ENCODE data around the gene HLA-DQA1. TPM values are rescaled to one million over a fixed set of nuclear protein-coding genes. Genes with fewer than 3 reads are reported as not detected.
"Not testable (repeated sequence)": the region's sequence is repeated elsewhere in the genome, so short reads cannot be mapped to it uniquely, and the experiment has no call there.

HLA-DQA1 gene
- total RNA-seq, 1 donor from 2014 or later = 5.2 TPM

- intact Hi-C loops (cut with DNase I) = no loop called here
- no peak for DNase-seq (ENCODE audit: low spot score)
Observed at GRCh38 chr6:32655203-32655710, 18.1 kb downstream of the HLA-DQA1 start.

DNA sequence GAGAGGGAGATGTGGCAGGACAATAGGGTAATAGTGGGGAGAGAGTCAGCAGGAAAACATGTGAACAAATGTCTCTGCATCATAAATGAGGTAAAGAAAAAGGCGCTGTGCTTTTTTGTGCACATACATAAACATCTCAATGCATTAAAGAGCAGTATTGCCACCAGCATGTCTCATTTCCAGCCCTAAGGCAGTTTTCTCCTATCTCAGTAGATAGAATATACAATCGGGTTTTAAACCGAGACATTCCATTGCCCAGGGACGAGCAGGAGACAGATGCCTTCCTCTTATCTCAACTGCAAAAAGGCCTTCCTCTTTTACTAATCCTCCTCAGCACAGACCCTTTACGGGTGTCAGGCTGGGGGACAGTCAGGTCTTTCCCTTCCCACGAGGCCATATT is 20.1 kb downstream of the HLA-DQA1 start:
- intact Hi-C loops (cut with DNase I); DNase-seq (ENCODE audit: low spot score): not testable (repeated sequence)

- intact Hi-C loops (cut with DNase I) = not testable (repeated sequence)
Observed at GRCh38 chr6:32657819-32658218, 20.6 kb downstream of the HLA-DQA1 start.

GRCh38 chr6:32658268-32658897 is 21.2 kb downstream of the HLA-DQA1 start:
- DNase-seq (ENCODE audit: low spot score) = no peak
- intact Hi-C loops (cut with DNase I) = no loop called here

More at GRCh38 chr6:32657819-32658218, 20.6 kb downstream of the HLA-DQA1 start:
- DNase-seq (ENCODE audit: low spot score) = not testable (repeated sequence)

- no peak for DNase-seq (ENCODE audit: low spot score)
- intact Hi-C loops (cut with DNase I) = no loop called here
Observed at GRCh38 chr6:32659856-32660595, 22.8 kb downstream of the HLA-DQA1 start.

- intact Hi-C loops (cut with DNase I) = no loop called here
- no peak for DNase-seq (ENCODE audit: low spot score)
Observed at GRCh38 chr6:32662099-32662498, 24.9 kb downstream of the HLA-DQA1 start.

DNA sequence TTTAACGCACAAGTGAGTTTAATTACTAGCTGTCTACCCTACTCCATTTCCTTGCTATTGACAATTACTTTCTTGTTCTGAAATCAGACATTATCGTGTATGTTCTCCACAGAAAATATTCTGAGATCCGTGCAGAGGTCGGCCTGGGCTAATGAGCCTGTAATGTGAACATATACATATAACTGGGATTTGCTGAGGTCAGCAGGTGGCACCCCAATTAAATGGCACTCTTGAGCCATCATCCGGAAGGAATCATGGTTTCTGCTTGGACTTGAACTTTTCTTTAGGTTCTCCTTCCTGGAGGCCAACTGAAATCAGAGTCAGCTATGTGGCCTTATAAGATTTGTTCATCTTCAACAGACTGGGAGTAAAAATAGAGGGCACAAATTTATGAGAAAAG is 25.6 kb downstream of the HLA-DQA1 start:
- intact Hi-C loops (cut with DNase I) = no loop called here
- no peak for DNase-seq (ENCODE audit: low spot score)

DNA sequence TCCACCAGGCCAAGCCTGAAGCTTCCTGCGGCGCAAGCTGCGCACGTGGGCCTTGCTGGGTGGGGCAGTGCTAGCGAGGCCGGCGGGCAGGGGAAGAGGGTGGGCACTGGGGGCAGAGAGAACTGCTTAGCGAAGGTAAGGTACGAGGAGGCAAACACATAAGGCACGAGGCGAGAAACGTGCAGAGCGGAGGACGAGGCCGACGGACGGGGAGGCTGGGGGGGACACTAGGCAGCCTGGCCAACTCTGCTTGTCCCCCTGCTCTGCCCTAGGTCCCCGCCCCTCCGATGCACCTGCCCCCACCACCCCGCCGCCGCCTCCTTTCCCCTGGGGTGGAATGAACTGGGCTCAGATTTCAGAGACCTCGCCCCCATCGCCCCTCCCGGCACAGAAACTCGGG is 27.1 kb downstream of the HLA-DQA1 start:
- intact Hi-C loops (cut with DNase I) = no loop called here
- DNase-seq (ENCODE audit: low spot score) = no peak

- no peak for DNase-seq (ENCODE audit: low spot score)
- intact Hi-C loops (cut with DNase I) = no loop called here
Observed at GRCh38 chr6:32664827-32665362, 27.7 kb downstream of the HLA-DQA1 start.

DNA sequence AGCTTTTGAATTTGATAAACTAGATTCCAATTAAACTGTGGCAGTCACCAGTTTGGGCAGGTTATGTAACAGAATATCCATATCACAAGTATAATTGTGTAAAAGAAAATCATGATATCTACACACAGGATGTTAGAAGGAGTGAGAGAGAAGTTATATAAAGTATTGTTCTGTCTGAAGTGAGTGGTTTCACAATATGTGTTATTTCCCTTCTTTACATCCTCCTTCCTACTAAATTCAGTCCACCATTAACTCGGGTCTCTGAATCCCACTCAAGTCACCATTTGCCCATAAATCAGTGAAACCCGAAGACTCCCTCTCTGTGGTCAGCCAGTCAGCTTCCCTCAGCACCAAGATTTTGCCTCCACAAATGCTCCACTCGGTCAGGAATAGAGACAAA is 28.5 kb downstream of the HLA-DQA1 start:
- intact Hi-C loops (cut with DNase I) = no loop called here
- DNase-seq (ENCODE audit: low spot score) = no peak

DNA sequence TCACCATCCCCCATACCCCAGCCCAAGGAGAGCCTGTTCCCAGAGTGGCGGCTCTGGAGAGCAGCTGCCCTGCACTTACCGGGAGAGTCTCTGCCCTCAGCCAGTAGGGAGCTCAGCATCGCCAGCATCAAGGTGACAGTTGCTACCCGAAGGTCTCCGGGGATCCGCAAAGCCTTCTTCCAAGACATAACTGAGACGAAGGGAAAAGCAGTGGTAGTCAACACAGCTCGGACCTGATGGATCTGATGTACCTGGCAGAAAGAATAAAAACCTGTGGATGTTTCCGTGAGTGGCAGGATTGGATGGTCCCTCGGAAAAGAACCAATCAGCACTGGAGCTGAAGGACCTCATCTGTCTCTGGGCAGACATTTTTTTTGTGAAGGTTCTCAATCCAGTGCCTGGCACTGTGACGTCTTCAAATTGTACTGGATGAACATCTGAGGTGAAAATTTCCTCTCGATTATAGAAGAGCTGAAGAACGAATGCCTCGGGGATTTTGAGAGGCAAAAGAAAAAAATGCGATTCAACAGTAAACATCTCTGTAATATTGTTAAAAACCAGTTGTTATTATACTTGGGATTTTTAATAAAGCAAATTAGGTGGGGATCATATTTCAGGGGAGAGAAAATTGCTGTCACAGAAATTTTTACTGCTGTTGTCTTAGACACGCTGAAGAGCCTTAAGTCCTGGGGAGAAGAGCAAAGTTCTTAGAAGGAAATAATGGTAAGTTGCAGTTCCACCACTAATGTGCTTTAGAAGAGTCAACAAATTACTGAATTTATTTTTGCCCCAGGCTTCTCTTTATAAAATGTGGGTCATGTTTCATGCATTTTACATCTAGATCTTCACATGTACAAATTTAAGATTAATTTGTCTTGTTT is 29.5 kb downstream of the HLA-DQA1 start, which contains the start of gene HLA-DQB1:
HLA-DQB1 (minus strand) TSS at position 238 of the 881 bp plus-strand sequence; CDS start at position 188, 50 bp downstream.
- intact Hi-C loops (cut with DNase I) = no loop called here
- DNase-seq (ENCODE audit: low spot score) = no peak

- intact Hi-C loops (cut with DNase I) = no loop called here
- DNase-seq (ENCODE audit: low spot score) = no peak
Observed at GRCh38 chr6:32668226-32668747, 31.1 kb downstream of the HLA-DQA1 start.

DNA sequence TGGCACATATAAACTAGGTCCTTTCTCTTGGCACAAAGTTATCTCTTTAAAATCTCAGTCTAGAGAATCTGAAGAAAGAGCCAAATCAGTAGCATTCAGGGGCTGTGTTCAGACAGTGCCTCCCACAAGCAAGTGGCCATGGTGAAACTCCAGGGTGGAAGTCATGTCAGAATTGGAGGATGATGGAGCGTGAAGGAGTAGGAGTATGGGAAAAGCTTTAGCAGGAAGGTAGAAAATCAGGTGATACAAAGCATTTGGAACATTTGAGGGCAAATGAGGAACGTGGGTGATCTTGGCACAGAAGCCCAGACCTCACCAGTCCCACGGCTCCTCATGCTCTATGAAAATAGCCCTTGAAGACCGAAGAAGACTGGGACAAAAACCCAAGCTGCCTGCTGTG is 32.0 kb downstream of the HLA-DQA1 start:
- intact Hi-C loops (cut with DNase I) = no loop called here
- no peak for DNase-seq (ENCODE audit: low spot score)

DNA sequence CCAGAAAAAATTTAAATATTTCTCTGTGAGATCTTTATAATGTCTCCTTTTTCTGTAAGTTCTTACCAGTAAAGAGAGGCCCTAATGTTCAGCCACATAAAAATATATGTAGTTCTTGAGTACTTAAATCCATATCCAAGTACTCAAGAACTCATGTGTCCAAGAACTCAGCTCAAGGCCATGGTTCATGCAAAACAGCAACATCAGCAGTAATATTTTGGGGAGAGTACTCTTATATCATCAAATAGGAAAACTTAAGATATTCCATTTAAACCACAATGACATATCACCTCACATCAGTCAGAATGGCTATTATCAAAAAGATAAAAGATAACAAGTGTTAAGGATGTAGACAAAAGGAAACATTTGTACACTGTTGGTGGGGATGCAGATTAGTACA is 32.7 kb downstream of the HLA-DQA1 start:
- DNase-seq (ENCODE audit: low spot score) = no peak
- intact Hi-C loops (cut with DNase I) = no loop called here

DNA sequence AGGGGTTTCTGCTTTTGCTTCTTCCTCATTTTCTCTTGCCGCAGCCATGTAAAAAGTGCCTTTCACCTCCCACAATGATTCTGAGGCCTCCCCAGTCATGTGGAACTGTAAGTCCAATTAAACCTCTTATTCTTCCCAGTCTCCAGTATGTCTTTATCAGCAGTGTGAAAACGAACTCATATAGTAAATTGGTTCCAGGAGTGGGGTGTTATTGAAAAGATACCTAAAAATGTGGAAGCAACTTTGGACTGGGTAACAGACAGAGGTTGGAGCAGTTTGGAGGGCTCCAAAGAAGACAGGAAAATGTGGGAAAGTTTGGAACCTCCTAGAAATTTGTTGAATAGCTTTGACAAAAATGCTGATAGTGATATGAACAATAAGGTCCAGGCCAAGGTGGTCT is 34.7 kb downstream of the HLA-DQA1 start:
- intact Hi-C loops (cut with DNase I); DNase-seq (ENCODE audit: low spot score): not testable (repeated sequence)

DNA sequence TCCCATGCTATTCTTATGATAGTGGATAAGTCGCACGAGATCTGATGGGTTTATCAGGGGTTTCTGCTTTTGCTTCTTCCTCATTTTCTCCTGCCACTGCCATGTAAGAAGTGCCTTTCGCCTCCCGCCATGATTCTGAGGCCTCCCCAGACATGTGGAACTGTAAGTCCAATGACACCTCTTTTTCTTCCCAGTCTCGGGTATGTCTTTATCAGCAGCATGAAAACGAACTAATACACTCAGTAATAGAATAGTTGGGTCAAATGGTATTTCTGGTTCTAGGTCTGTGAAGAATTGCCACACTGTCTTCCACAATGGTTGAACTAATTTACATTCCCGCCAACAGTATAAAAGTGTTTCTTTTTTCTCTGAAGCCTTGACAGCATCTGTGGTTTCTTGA is 36.9 kb downstream of the HLA-DQA1 start:
- intact Hi-C loops (cut with DNase I); DNase-seq (ENCODE audit: low spot score): not testable (repeated sequence)

DNA sequence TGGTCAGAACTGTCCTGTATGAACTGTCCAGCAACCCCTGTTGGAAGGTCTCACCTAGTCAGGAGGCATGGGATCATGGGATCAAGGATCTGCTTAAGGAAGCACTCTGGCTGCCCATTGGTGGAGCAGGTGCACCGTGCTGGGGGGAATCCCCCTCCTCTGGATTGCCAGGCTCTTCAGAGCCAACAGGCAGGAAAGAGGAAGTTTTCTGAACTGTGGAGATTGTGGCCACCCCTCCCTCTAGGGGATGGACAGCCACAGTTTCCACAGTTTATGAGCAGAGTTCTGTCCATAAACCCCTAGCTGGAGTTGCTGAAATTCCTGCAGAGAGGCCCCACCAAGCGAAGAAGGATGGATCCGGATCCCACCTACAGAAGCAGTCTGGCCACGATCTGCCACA is 42.3 kb downstream of the HLA-DQA1 start:
- intact Hi-C loops (cut with DNase I) = no loop called here
- DNase-seq (ENCODE audit: low spot score) = no peak

GRCh38 chr6:32680055-32680454 is 42.8 kb downstream of the HLA-DQA1 start:
- no peak for DNase-seq (ENCODE audit: low spot score)
- intact Hi-C loops (cut with DNase I) = no loop called here

GRCh38 chr6:32684246-32684645 is 47.0 kb downstream of the HLA-DQA1 start:
- intact Hi-C loops (cut with DNase I) = no loop called here
- DNase-seq (ENCODE audit: low spot score) = no peak

Measured in cardiac septum (tissue), 1 donor.